OCI-LY7 (cell line): ENCODE results near the gene RAB3B.

Experiments
- EZH2phosphoT487 ChIP-seq: fragments of 200-600 bp; sonication (generic); IDR thresholded peaks from 2 replicates; pipeline ENCODE4 v1.6.1; 2018; ENCODE audit warnings: low read depth, borderline replicate concordance, mild to moderate bottlenecking, mixed run types, antibody characterized with exemption, low read length, moderate library complexity, mixed read lengths
- TF ChIP-seq, protein P1 (sequence below): fragments of 200-600 bp; sonication (generic); conservative IDR thresholded peaks from 2 replicates; pipeline ENCODE4 v1.5.1; 2014; ENCODE audit warnings: mild to moderate bottlenecking, antibody characterized with exemption, low read length, moderate library complexity, mixed read lengths

DNA sequence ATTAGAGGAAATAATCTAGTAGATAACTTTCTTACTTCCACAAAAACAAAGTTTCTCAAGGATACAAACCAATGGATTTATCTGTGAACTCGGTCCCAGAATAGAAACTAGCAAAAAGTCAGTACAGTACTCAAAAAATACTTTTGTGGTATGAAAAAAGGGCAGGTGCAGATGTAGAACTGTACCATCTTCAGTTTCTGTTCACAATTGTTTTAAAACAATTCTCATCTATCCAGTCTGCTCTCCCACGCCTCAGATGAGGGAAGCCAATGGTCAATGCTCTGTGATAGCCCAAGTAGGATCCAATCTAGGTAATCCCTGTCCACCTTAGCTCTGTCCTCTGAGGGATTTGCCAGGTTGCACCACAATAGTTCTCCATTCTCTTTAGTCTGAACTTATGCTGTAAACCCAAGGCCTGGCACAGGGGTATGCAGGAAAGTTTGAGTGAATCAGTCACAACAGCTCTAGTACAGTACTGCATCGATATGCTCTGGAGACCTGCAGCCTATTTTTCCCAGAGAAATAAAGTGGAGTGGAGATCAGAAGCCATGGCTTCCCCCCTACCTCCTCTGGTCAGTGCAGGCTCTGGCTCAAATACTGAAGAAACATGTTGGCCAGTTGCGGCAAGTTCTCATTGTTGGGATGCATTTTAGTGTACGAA lies 41.8 kb upstream of the RAB3B start:
- TF ChIP-seq, protein P1, sequence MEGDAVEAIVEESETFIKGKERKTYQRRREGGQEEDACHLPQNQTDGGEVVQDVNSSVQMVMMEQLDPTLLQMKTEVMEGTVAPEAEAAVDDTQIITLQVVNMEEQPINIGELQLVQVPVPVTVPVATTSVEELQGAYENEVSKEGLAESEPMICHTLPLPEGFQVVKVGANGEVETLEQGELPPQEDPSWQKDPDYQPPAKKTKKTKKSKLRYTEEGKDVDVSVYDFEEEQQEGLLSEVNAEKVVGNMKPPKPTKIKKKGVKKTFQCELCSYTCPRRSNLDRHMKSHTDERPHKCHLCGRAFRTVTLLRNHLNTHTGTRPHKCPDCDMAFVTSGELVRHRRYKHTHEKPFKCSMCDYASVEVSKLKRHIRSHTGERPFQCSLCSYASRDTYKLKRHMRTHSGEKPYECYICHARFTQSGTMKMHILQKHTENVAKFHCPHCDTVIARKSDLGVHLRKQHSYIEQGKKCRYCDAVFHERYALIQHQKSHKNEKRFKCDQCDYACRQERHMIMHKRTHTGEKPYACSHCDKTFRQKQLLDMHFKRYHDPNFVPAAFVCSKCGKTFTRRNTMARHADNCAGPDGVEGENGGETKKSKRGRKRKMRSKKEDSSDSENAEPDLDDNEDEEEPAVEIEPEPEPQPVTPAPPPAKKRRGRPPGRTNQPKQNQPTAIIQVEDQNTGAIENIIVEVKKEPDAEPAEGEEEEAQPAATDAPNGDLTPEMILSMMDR, result no peak
- no peak for TF ChIP-seq EZH2phosphoT487
